Esophagus (tissue), 2 donors: Measurements from ENCODE around the gene TNIP1. TPM values are rescaled to one million over a fixed set of nuclear protein-coding genes. Genes with fewer than 3 reads are reported as not detected.

ENCODE experiments used
- H3K27ac ChIP-seq, 2 donors: one replicate each; pipeline ENCODE4 v1.5.1; 2013; ENCODE audit warnings: low read depth in 2 of 2, mild to moderate bottlenecking in 2 of 2, inconsistent platforms in 1 of 2, low read length in 1 of 2, moderate library complexity in 1 of 2
- H3K27me3 ChIP-seq, 2 donors: one replicate each; pipeline ENCODE4 v1.6.1; 2013; ENCODE audit warnings: low read length in 2 of 2, control low read depth in 1 of 2, mild to moderate bottlenecking in 1 of 2; ENCODE audit not compliant: insufficient read depth in 2 of 2, control insufficient read depth in 1 of 2
- H3K36me3 ChIP-seq, 2 donors: one replicate each; pipeline ENCODE4 v1.6.1; 2013; ENCODE audit warnings: low read length in 1 of 2; ENCODE audit not compliant: control insufficient read depth in 2 of 2, insufficient read depth in 2 of 2
- H3K4me1 ChIP-seq, 2 donors: one replicate each; pipeline ENCODE4 v1.6.1; 2013; ENCODE audit warnings: low read length in 1 of 2; ENCODE audit not compliant: control insufficient read depth in 2 of 2, insufficient read depth in 2 of 2
- H3K4me3 ChIP-seq, 2 donors: one replicate each; pipeline ENCODE4 v1.5.1; 2013; ENCODE audit warnings: low read length in 2 of 2, mild to moderate bottlenecking in 2 of 2, low read depth in 1 of 2, moderate library complexity in 1 of 2
- H3K9me3 ChIP-seq, 2 donors: one replicate each; pipeline ENCODE4 v1.6.1; 2013; ENCODE audit warnings: mild to moderate bottlenecking in 2 of 2, low read depth in 1 of 2, low read length in 1 of 2, moderate library complexity in 1 of 2; ENCODE audit not compliant: control insufficient read depth in 2 of 2, insufficient read depth in 1 of 2
- WGBS, 2 donors: extraction: QIAGEN DNeasy Blood & Tissue Kit; methylation state at CpG; one replicate each; pipeline ENCODE4 v1.1.7; 2013; 5-methylcytosine and 5-hydroxymethylcytosine counted together
- polyA plus RNA-seq, 2 donors: library from polyadenylated mRNA; stranded (reverse); fragments of 200-250 nt; gene quantifications; one replicate each; pipeline ENCODE4 v1.2.3, GENCODE V29; 2013
- donor health status: healthy with polysubstance abuse.
- donor health status: Bipolar disorder and iron deficiency.

The TNIP1 gene
- polyA plus RNA-seq, 2 donors: 68.3 to 140 TPM

- H3K4me3 ChIP-seq: no peak overlapping the region
- 71 to 73% methylated on average over 4 of the region's 4 CpGs for WGBS, 2 donors
- H3K27me3 ChIP-seq: no peaks in the 10 kb centered on the region
- no peaks in the 10 kb centered on the region for H3K9me3 ChIP-seq
- peaks cover 0 to 8% of the 10 kb centered on the region in 2 donors for H3K4me1 ChIP-seq
- peaks cover 21 to 69% of the 10 kb centered on the region in 2 donors for H3K36me3 ChIP-seq
- H3K27ac ChIP-seq: peak overlapping the region; percentile 37 to 77
Observed at GRCh38 chr5:151030379-151030778, 50.5 kb downstream of the TNIP1 start.

GRCh38 chr5:151030056-151030336 is 50.8 kb downstream of the TNIP1 start:
- no peaks in the 10 kb centered on the region for H3K27me3 ChIP-seq
- 90 to 94% methylated on average over 5 of the region's 5 CpGs for WGBS, 2 donors
- no peaks in the 10 kb centered on the region for H3K9me3 ChIP-seq
- H3K27ac ChIP-seq: peak overlapping the region; percentile 37 to 77
- H3K36me3 ChIP-seq: peaks cover 17 to 66% of the 10 kb centered on the region in 2 donors
- no peak overlapping the region for H3K4me3 ChIP-seq
- peaks cover 0 to 9% of the 10 kb centered on the region in 2 donors for H3K4me1 ChIP-seq

- peaks cover under 1 to 13% of the 10 kb centered on the region in 2 donors for H3K4me1 ChIP-seq
- peaks cover 17 to 64% of the 10 kb centered on the region in 2 donors for H3K36me3 ChIP-seq
- H3K27me3 ChIP-seq: no peaks in the 10 kb centered on the region
- H3K27ac ChIP-seq: peak overlapping the region; percentile 37 to 77
- H3K4me3 ChIP-seq: no peak overlapping the region
- WGBS, 2 donors: 92% methylated on average over 9 of the region's 9 CpGs
- no peaks in the 10 kb centered on the region for H3K9me3 ChIP-seq
Observed at GRCh38 chr5:151029179-151030055, 51.4 kb downstream of the TNIP1 start.

- Histone ChIP-seq H3K4me3 (no peak overlapping the region), H3K9me3 (no peaks in the 10 kb centered on the region), H3K36me3 (peaks cover 16 to 59% of the 10 kb centered on the region in 2 donors), H3K4me1 (peaks cover 2 to 20% of the 10 kb centered on the region in 2 donors), H3K27me3 (no peaks in the 10 kb centered on the region), H3K27ac (no peak overlapping the region)
- WGBS, 2 donors: 94 to 95% methylated on average over 8 of the region's 8 CpGs
Observed at GRCh38 chr5:151028717-151029116, 52.1 kb downstream of the TNIP1 start.

- 92 to 95% methylated on average over 11 of the region's 11 CpGs for WGBS, 2 donors
- Histone ChIP-seq H3K27ac (no peak overlapping the region), H3K4me3 (no peak overlapping the region), H3K4me1 (peaks cover 2 to 26% of the 10 kb centered on the region in 2 donors), H3K9me3 (no peaks in the 10 kb centered on the region), H3K27me3 (no peaks in the 10 kb centered on the region), H3K36me3 (peaks cover 11 to 54% of the 10 kb centered on the region in 2 donors)
Observed at GRCh38 chr5:151027961-151028479, 52.8 kb downstream of the TNIP1 start.

- Histone ChIP-seq H3K27me3 (no peaks in the 10 kb centered on the region), H3K27ac (peak overlapping the region; percentile 12 to 44), H3K4me1 (peaks cover 2 to 31% of the 10 kb centered on the region in 2 donors), H3K4me3 (no peak overlapping the region), H3K36me3 (peaks cover 11 to 49% of the 10 kb centered on the region in 2 donors), H3K9me3 (no peaks in the 10 kb centered on the region)
- 74 to 81% methylated on average over 7 of the region's 7 CpGs for WGBS, 2 donors
Observed at GRCh38 chr5:151026679-151027078, 54.2 kb downstream of the TNIP1 start.

GRCh38 chr5:151026088-151026487 is 54.7 kb downstream of the TNIP1 start:
- Histone ChIP-seq H3K36me3 (peaks cover 11 to 43% of the 10 kb centered on the region in 2 donors), H3K4me3 (no peak overlapping the region), H3K27ac (peak overlapping the region in 1 of 2 donors; percentile 12), H3K27me3 (no peaks in the 10 kb centered on the region), H3K4me1 (peaks cover 2 to 32% of the 10 kb centered on the region in 2 donors), H3K9me3 (no peaks in the 10 kb centered on the region)
- 84 to 85% methylated on average over 9 of the region's 9 CpGs for WGBS, 2 donors

- no peak overlapping the region for H3K4me3 ChIP-seq
- no peaks in the 10 kb centered on the region for H3K9me3 ChIP-seq
- no peaks in the 10 kb centered on the region for H3K27me3 ChIP-seq
- H3K36me3 ChIP-seq: peaks cover 9 to 42% of the 10 kb centered on the region in 2 donors
- no peak overlapping the region for H3K27ac ChIP-seq
- WGBS, 2 donors: 93% methylated on average over 7 of the region's 7 CpGs
- peaks cover 2 to 37% of the 10 kb centered on the region in 2 donors for H3K4me1 ChIP-seq
Observed at GRCh38 chr5:151025250-151025606, 55.6 kb downstream of the TNIP1 start.

GRCh38 chr5:151024440-151025249 is 56.2 kb downstream of the TNIP1 start:
- Histone ChIP-seq H3K4me3 (no peak overlapping the region), H3K4me1 (peaks cover 2 to 34% of the 10 kb centered on the region in 2 donors)

More at GRCh38 chr5:151024440-151025249, 56.2 kb downstream of the TNIP1 start:
- Histone ChIP-seq H3K27ac (peak overlapping the region; percentile 83 to 96), H3K27me3 (no peaks in the 10 kb centered on the region), H3K9me3 (no peaks in the 10 kb centered on the region), H3K36me3 (peaks cover 4 to 37% of the 10 kb centered on the region in 2 donors)
- 77 to 82% methylated on average over 7 of the region's 7 CpGs for WGBS, 2 donors
